Keratinocyte (primary cell): Measurements from ENCODE around the gene CCL1. TPM values are rescaled to one million over a fixed set of nuclear protein-coding genes. Genes with fewer than 3 reads are reported as not detected.

Experiments
- DNase-seq: peaks from one replicate; pipeline ENCODE4 v3.0.0-alpha.2; 2011; ENCODE audit warnings: low read depth, missing footprints, low spot score
- FAIRE-seq: peaks from 2 replicates; lab custom pipeline; 2011; peaks lifted over from hg19 to GRCh38; lab: Jason Lieb, UNC
- H2AFZ ChIP-seq: 2 replicates; pipeline ENCODE4 v1.6.0; 2012; ENCODE audit warnings: low read length, control low read depth, inconsistent platforms; ENCODE audit not compliant: control insufficient read depth
- H3K27ac ChIP-seq: 2 replicates; pipeline ENCODE4 v1.5.1; 2011; ENCODE audit warnings: low read length; ENCODE audit not compliant: control insufficient read depth, insufficient read depth
- H3K27me3 ChIP-seq: 3 replicates; pipeline ENCODE4 v1.6.0; 2011; ENCODE audit warnings: low read length; ENCODE audit not compliant: control insufficient read depth, insufficient read depth; ENCODE audit errors: extremely low read depth
- H3K36me3 ChIP-seq, 2 experiments: 2 replicates in 1 of 2; 3 replicates in 1 of 2; pipeline ENCODE4 v1.5.1; 2011; ENCODE audit warnings: low read length in 2 of 2, mild to moderate bottlenecking in 1 of 2; ENCODE audit not compliant: control insufficient read depth in 2 of 2, insufficient read depth in 2 of 2; ENCODE audit errors: extremely low read depth in 1 of 2
- H3K4me1 ChIP-seq: 3 replicates; pipeline ENCODE4 v1.5.1; 2011; ENCODE audit warnings: low read length; ENCODE audit not compliant: control insufficient read depth, insufficient read depth; ENCODE audit errors: extremely low read depth
- H3K4me2 ChIP-seq: 3 replicates; pipeline ENCODE4 v1.6.0; 2011; ENCODE audit warnings: low read depth, low read length; ENCODE audit not compliant: control insufficient read depth, insufficient read depth; ENCODE audit errors: extremely low read depth
- H3K4me3 ChIP-seq, 3 experiments: fragments of 200-600 bp in 1 of 3; sonication (generic) in 1 of 3; 2 replicates in 2 of 3; 3 replicates in 1 of 3; pipeline ENCODE4 v1.5.1; 2011 to 2016; ENCODE audit warnings: low read length in 3 of 3, mild to moderate bottlenecking in 3 of 3, control low read depth in 2 of 3, inconsistent platforms in 1 of 3, low read depth in 1 of 3, mixed read lengths in 1 of 3, mixed run types in 1 of 3, moderate library complexity in 1 of 3; ENCODE audit not compliant: control insufficient read depth in 2 of 3, insufficient read depth in 2 of 3; ENCODE audit errors: extremely low read depth in 1 of 3
- H3K79me2 ChIP-seq: 2 replicates; pipeline ENCODE4 v1.6.0; 2012; ENCODE audit warnings: low read length; ENCODE audit not compliant: control insufficient read depth, insufficient read depth
- H3K9ac ChIP-seq: 3 replicates; pipeline ENCODE4 v1.6.0; 2011; ENCODE audit warnings: low read length; ENCODE audit not compliant: control insufficient read depth, insufficient read depth; ENCODE audit errors: extremely low read depth
- H3K9me1 ChIP-seq: 3 replicates; pipeline ENCODE4 v1.6.0; 2011; ENCODE audit warnings: low read length; ENCODE audit not compliant: control insufficient read depth, insufficient read depth; ENCODE audit errors: extremely low read depth
- H3K9me3 ChIP-seq: 2 replicates; pipeline ENCODE4 v1.5.1; 2012; ENCODE audit warnings: low read depth, low read length; ENCODE audit not compliant: control insufficient read depth
- H4K20me1 ChIP-seq: 3 replicates; pipeline ENCODE4 v1.6.0; 2011; ENCODE audit warnings: low read length; ENCODE audit not compliant: control insufficient read depth, insufficient read depth; ENCODE audit errors: extremely low read depth
- EZH2 ChIP-seq: IDR thresholded peaks from one replicate; pipeline ENCODE4 v1.6.1; 2012; ENCODE audit warnings: inconsistent platforms, mild to moderate bottlenecking, low read length, moderate library complexity
- dilution Hi-C: fragments of 300-500 bp; cut with MboI; formaldehyde crosslinking; loops from one replicate; pipeline ENCODE4 v1.7.0; 2020; ENCODE audit warnings: low sequenced_read_pairs; ENCODE audit not compliant: extremely low pct_ligation_motif_present
- polyA plus RNA-seq, 5 experiments: library from polyadenylated mRNA; depleted of rRNA in 3 of 5; stranded (reverse) in 3 of 5; stranded (forward) in 1 of 5; unstranded in 1 of 5; fragments of >200 nt; gene quantifications; 1 replicate in 1 of 5; 2 replicates in 3 of 5; 3 replicates in 1 of 5; pipeline versions ENCODE4 v1.2.1 to v1.2.3, GENCODE V29; 2011 to 2012; ENCODE audit warnings: missing spikeins in 2 of 5, low read depth in 1 of 5, low replicate concordance in 1 of 5
- TF ChIP-seq, protein P1 (sequence below), 3 experiments: IDR thresholded peaks in 1 of 3; conservative IDR thresholded peaks in 1 of 3; optimal IDR thresholded peaks in 1 of 3; 2 replicates in 2 of 3; 3 replicates in 1 of 3; pipeline versions ENCODE3 to v1.5.1; 2011; ENCODE audit warnings: low read length in 3 of 3, mild to moderate bottlenecking in 3 of 3, moderate library complexity in 2 of 3, control low read depth in 1 of 3, inconsistent platforms in 1 of 3; ENCODE audit not compliant: insufficient read depth in 2 of 3; ENCODE audit errors: extremely low read depth in 1 of 3

CCL1 gene
- polyA plus RNA-seq, 1 donor (not counting 4 experiments of a cell fraction or from before 2014, with no cell fraction given) = not detected

DNA sequence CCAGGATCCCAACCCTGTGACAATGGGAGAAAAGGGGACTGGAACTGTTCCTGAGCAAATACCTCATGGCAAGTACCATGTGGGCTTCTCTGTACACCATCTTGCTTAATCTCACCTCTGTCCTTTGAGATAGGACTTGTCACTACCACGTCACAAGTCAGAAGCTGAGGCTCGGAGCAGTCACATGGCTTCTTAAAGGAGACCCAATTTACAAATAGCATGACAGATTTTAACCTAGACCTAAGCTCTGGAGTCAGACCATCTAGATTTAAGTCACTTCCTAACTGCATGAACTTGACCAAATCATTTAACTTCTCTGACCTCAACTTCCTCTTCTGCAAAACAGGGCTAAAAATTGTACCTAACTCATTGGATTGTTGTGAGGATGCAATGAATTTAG is 36.0 kb upstream of the CCL1 start:
- TF ChIP-seq EZH2 = no peak
- TF ChIP-seq, protein P1, sequence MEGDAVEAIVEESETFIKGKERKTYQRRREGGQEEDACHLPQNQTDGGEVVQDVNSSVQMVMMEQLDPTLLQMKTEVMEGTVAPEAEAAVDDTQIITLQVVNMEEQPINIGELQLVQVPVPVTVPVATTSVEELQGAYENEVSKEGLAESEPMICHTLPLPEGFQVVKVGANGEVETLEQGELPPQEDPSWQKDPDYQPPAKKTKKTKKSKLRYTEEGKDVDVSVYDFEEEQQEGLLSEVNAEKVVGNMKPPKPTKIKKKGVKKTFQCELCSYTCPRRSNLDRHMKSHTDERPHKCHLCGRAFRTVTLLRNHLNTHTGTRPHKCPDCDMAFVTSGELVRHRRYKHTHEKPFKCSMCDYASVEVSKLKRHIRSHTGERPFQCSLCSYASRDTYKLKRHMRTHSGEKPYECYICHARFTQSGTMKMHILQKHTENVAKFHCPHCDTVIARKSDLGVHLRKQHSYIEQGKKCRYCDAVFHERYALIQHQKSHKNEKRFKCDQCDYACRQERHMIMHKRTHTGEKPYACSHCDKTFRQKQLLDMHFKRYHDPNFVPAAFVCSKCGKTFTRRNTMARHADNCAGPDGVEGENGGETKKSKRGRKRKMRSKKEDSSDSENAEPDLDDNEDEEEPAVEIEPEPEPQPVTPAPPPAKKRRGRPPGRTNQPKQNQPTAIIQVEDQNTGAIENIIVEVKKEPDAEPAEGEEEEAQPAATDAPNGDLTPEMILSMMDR (optimal IDR thresholded peaks at IDR 0.05 in 1 of 3, IDR thresholded peaks at IDR 0.05 in 1 of 3, conservative IDR thresholded peaks at IDR 0.05 in 1 of 3; ENCODE audit: extremely low read depth in 1 of 3, insufficient read depth in 2 of 3, low read length in 3 of 3) = no peak
- dilution Hi-C loops = no loop called here
- Histone ChIP-seq H3K9me1 (no peaks in the 10 kb centered on the region), H2AFZ (no peak overlapping the region), H3K9ac (no peak overlapping the region), H3K4me1 (peaks cover 7% of the 10 kb centered on the region), H3K27ac (no peak overlapping the region), H3K4me2 (no peak overlapping the region), H3K27me3 (no peaks in the 10 kb centered on the region), H3K4me3 (no peak overlapping the region), H3K36me3 (no peaks in the 10 kb centered on the region), H4K20me1 (no peaks in the 10 kb centered on the region), H3K9me3 (no peaks in the 10 kb centered on the region), H3K79me2 (no peaks in the 10 kb centered on the region)
- DNase-seq = no peak
- no peak for FAIRE-seq

DNA sequence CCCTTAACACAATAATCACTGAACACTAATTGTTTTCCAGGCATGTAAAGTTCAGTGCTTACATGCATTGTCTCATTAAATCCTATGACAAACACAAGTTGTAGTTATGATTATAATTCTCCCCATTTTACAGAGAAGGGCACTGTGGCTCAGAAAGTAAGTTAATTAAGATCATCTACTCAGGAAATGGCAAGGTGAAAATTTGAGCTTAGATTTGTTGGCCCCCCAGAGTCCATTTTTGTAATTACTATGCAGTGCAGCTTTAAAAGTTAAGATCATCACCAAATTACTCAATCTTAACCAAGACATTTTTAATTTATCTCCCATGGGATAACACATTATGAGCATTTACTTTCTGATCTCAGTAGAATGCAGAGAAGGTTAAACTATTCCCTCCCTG is 34.2 kb upstream of the CCL1 start:
- dilution Hi-C loops = no loop called here
- Histone ChIP-seq H3K4me3 (no peak overlapping the region), H3K27ac (no peak overlapping the region), H3K9me3 (no peaks in the 10 kb centered on the region), H3K79me2 (no peaks in the 10 kb centered on the region), H3K9me1 (no peaks in the 10 kb centered on the region), H3K27me3 (no peaks in the 10 kb centered on the region), H2AFZ (no peak overlapping the region), H4K20me1 (no peaks in the 10 kb centered on the region), H3K36me3 (no peaks in the 10 kb centered on the region), H3K4me2 (no peak overlapping the region), H3K9ac (no peak overlapping the region), H3K4me1 (peaks cover 7% of the 10 kb centered on the region)
- no peak for TF ChIP-seq EZH2
- TF ChIP-seq, protein P1 (optimal IDR thresholded peaks at IDR 0.05 in 1 of 3, IDR thresholded peaks at IDR 0.05 in 1 of 3, conservative IDR thresholded peaks at IDR 0.05 in 1 of 3; ENCODE audit: extremely low read depth in 1 of 3, insufficient read depth in 2 of 3, low read length in 3 of 3) = no peak
- no peak for FAIRE-seq
- no peak for DNase-seq
